Activated CD4-positive, CD25-positive, alpha-beta regulatory T cell (primary cell): ENCODE measurements around the gene MAS1.

Experiments
- DNase-seq, 4 experiments: peaks; one replicate each; lab custom pipeline; 2025; lab: John Stamatoyannopoulos, UW

The MAS1 gene

DNA sequence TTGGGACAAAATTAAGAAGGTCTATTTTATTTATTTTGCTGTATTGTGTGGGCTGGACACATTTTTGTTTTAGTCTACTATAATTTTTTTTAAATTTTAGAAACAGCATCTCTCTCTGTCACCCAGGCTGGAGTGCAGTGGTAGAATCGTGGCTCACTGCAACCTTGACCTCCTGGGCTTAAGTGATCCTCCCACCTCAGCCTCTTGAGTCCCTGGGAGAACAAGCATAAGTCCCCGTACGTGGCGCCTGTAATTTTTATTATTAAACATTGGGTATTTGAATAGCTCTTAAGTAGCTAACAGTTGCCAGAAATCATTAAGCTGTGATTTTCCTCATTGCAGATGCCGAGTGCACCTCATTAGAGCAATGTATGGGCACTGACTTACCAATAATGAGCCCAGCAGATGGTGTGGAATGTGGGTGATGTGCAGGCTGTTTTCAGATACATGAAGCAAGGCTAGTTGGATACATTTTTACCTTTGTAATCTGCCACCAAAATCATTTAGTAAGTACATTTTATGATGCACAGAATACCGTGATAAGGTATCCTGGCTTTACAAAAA, 10.3 kb upstream of the MAS1 start:
- no peak for DNase-seq

GRCh38 chr6:159884720-159885119, 6.1 kb upstream of the MAS1 start:
- no peak for DNase-seq

- no peak for DNase-seq
Observed at GRCh38 chr6:159886270-159886669, 4.5 kb upstream of the MAS1 start.

DNA sequence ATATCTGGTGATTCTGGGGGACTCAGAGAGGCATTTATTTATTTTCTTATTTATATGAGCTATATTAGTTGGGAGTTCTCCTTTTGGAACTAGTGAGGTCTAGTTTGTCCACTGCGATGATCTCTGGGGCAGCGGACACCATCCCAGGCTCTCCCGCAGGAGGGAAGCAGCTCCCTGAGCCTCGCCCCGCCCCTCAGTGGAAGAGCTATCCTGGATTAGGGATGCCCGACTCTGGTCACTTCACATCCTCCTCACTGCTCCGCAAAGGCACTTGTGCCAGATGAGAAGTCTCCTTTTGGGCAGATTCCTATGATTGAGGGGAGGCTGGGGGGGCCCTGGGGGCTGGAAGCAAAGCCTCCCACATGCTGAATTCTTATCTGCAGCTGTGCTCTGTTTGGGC, 3.6 kb upstream of the MAS1 start:
- DNase-seq, result no peak

GRCh38 chr6:159887761-159888160, 3.0 kb upstream of the MAS1 start:
- DNase-seq, result no peak

DNA sequence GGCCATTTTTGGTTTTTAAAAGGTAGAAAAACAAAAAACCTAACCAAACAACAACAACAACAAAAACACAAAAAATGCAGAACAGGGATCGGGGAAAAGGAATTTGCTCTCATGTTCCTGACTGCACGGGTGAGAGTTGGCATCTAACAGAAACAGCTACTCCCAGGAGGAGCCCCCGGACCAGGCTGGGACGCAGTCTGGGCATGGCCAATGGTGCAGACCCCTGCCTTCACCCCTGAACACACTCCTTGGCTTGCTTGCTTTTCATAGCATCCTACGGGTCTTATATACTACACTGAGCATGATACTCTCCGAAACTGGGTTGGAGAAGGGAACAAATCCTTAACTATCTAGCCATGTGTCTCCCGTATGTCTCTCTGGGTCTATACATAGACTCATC, 587 bp upstream of the MAS1 start:
- DNase-seq, result no peak

DNA sequence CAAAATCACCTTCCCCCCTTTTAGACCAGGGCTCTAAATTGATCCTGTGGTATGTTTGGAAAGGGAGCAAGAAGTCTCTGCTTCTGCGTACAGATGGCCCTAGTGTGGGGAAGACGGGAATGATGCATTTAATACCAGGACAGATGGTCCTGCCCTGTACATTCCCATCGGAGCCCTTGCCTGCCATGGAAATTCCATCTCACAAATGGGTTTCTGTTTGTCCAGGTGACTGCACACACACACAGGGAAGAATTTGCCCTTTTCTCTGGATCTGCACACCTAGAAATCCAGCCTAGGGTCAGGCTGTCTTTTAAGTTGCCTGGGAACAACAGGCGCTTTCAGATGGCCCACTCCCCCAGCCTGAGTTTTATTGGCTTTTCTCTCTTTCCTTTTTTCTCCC, 1.3 kb downstream of the MAS1 start:
- DNase-seq, result no peak

- no peak for DNase-seq
Observed at GRCh38 chr6:159893064-159893463, 2.3 kb downstream of the MAS1 start.

DNA sequence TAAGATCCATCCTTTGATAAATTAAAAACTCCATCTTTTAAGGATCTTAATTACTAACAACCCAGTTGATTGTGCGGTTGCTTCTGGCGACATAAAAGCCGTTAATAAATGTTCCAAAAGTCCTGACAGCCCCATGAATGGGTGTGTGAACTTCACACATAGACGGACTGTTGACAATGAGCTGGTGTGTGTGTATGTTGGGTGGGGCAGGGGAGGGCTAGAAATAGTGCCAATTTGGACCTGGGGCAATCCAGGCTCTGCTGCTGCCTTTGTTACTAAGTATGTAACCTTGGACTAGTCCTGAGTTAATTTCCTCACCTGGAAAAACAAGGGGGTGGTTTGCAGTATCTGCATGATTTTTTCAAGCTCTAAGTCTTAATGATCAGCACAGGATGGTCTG, 4.2 kb downstream of the MAS1 start:
- no peak for DNase-seq

GRCh38 chr6:159897603-159898002, 6.8 kb downstream of the MAS1 start:
- no peak for DNase-seq

DNA sequence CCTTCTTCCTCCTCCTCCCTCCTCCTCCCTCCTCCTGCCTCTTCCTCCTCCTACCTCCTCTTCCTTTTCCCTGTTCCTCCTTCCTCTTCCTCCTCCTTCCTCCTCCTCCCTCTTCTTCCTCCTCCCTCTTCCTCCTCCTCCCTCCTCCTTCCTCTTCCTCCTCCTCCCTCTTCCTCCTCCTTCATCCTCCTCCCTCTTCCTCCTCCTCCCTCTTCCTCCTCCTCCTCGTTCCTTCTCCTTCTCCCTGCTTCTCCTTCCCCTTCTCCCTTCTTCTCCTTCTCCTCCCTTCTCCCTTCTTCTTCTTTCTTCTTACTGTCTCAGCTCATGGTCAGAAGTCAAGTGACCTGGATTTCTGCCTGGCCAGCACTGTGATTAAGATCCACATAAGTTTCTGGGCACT, 7.7 kb downstream of the MAS1 start:
- no peak for DNase-seq

GRCh38 chr6:159899994-159900745, 9.4 kb downstream of the MAS1 start:
- no peak for DNase-seq

- DNase-seq, result no peak
Observed at GRCh38 chr6:159902620-159903019, 11.8 kb downstream of the MAS1 start.

DNA sequence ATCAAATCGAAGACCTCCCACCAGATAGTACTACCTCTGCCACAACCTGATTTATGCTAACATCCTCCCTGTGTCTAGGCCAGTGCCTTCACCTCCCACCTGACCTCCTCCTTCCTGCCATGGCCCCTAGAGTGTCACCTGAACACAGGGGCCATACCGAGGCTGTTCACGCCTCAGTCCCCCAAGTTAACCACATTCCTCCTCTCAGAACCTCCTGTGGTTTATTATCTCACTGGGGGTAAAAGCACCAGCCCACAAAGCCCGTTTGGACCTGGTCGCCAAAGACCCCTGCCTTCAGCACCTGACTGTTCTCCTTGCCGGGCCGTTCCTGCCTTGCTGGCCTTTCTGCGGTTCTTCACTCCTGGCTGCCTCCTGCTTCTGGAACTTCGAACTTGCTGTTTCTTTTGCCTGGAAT, 13.7 kb downstream of the MAS1 start:
- no peak for DNase-seq

DNA sequence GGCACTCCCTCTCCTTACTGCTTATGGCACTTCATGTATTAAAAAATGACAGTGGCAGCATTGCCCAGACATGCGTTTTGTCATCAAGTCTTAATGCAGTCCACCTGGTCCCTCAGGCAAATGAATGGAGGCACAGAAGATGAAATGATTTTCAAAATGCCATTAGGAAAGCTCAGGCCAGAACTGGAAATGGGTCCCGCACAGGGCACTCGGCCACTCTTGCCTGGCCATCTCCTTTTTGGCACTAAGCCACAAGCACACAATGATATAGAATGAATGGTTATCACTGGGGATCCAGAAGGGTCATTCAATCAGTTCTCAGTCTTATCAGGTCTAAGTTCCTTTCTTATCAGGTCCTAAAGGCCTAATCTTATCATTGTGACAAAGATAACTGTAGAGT, 15.6 kb downstream of the MAS1 start:
- no peak for DNase-seq

GRCh38 chr6:159908535-159908934, 17.7 kb downstream of the MAS1 start:
- DNase-seq, result no peak

- DNase-seq, result no peak
Observed at GRCh38 chr6:159908979-159909378, 18.2 kb downstream of the MAS1 start.

DNA sequence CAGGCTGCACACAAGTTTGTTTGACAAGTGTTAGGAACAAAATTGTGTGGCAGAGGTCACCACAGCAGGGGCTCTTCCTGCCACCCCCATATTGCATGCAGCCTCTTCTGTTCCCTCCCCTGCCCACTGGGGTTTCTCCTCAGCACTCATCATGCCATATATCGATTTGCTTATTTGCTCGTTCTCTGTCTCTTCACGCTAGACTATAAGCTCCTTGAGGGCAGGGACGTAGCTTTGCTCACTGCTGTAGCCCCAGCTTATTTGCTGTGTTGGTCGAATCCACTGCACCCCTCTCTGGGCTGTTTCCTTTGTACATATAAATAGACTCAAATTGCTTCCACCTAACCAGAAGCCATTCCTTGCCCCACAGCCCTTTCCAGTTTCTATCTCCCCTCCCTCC, 19.6 kb downstream of the MAS1 start:
- DNase-seq, result no peak

GRCh38 chr6:159913375-159913774, 22.6 kb downstream of the MAS1 start:
- DNase-seq, result no peak

DNA sequence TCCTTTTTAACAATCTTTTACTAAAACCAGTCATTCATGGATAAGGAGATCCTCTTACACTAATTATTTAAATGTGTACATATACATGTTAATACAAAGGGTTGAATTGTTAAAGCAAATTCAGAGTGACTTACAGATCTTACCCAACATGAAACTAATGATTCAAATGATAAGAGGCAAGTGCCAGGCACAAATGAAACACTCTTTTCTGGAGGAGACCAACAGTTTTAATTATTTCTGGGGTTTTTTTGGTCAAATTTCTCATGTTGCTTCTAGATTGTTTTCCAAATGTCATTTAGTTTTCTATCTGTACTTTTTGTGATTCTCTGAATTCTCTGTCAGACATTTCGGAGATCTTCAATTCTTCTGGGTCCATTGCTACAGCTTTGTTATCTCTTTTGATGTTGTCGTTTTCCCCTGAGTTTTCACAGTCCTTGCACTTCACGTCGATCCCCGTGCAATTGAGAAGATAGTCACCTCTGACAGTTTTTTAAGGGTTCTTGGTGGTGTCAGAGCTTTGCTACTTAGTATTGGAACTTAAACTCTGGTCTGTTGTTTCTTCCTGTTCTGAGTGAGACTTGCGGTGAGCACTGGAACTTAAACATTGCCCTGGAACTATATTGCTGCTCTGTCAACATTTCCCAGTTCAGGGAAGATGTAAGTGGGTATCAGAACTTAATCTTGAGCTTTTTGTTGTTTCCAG, 23.2 kb downstream of the MAS1 start:
- DNase-seq, result no peak

DNA sequence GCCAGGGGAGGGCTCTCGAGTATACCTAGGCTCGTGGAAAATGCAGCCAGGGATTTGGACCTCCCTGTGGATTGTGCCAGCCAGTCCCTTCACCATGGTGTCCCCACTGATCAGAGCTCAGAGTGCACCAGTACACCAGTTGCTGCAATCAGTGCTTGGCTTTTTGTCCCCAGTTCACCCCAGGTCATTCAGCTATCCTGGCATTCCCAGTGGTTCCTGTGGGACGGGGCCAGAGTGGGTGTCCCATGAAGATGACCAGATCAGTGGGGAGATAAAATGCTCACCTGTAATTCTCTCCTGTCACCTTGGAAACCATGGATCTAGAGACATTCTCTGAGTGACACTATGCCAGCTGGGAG, 23.8 kb downstream of the MAS1 start:
- DNase-seq, result no peak

DNA sequence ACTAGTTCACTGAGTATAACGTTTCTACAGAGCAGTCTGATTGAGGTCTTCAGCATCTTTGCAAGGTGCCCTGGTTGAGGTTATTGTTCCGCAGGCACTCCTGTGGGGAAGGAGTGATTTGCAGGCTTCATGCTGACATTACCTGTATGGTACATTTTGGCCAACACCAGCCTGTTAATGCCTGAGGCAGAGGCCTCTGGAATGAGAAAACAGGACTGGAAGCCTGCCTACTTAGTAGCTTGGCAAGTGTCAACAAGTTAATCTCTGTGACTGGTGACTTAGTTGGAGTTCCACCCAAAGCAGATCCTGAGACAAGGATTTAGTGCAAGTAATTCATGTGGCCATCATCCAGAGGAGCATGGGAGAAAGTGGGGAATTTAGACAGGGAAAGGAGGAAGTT, 24.6 kb downstream of the MAS1 start:
- no peak for DNase-seq

DNA sequence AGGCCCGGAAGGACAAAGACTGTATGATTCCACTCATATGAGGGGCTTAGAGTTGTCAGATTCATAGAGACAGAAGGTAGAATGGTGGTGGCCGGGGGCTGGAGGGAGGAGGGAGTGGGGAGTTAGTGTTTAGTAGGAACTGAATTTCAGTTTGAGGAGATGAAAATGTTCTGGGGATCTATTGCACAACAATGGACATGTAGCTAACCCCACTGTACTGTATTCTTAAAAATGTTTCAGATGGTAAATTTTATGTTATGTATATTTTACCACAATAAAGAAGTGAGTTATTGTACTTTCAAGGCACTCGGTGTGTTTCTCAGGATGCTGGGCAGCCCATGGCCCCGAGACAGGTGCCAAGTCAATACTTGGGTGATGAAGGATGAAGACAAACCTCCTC, 25.4 kb downstream of the MAS1 start:
- no peak for DNase-seq

- no peak for DNase-seq
Observed at GRCh38 chr6:159916752-159917151, 26.0 kb downstream of the MAS1 start.
